ENCODE results near the gene COX7A2L.
"Not testable (repeated sequence)": the region's sequence is repeated elsewhere in the genome, so short reads cannot be mapped to it uniquely, and the experiment has no call there.

COX7A2L gene

GRCh38 chr2:42367835-42368234 is 6.8 kb upstream of the COX7A2L start:
- DNase-seq (ENCODE audit: low read depth), result no peak

GRCh38 chr2:42366411-42366810 is 5.4 kb upstream of the COX7A2L start:
- no peak for DNase-seq (ENCODE audit: low read depth)

- DNase-seq (ENCODE audit: low read depth), result no peak
These were observed 3.6 kb upstream of the COX7A2L start for GRCh38 chr2:42364658-42365057.

GRCh38 chr2:42363413-42363812 is 2.4 kb upstream of the COX7A2L start:
- DNase-seq (ENCODE audit: low read depth), result no peak

- no peak for DNase-seq (ENCODE audit: low read depth)
These were observed 789 bp upstream of the COX7A2L start for GRCh38 chr2:42361728-42362283.

GRCh38 chr2:42360493-42360889 is 526 bp downstream of the COX7A2L start:
- no peak for DNase-seq (ENCODE audit: low read depth)

- DNase-seq (ENCODE audit: low read depth), result no peak
These were observed 993 bp downstream of the COX7A2L start for GRCh38 chr2:42359965-42360483.

GRCh38 chr2:42359304-42359964 is 1.6 kb downstream of the COX7A2L start:
- no peak for DNase-seq (ENCODE audit: low read depth)

- DNase-seq (ENCODE audit: low read depth), result no peak
These were observed 7.1 kb downstream of the COX7A2L start for GRCh38 chr2:42353792-42354429.

GRCh38 chr2:42351864-42352263 is 9.2 kb downstream of the COX7A2L start:
- DNase-seq (ENCODE audit: low read depth), result no peak

GRCh38 chr2:42350434-42351063 is 10.5 kb downstream of the COX7A2L start:
- DNase-seq (ENCODE audit: low read depth), result no peak

GRCh38 chr2:42348113-42348805 is 12.8 kb downstream of the COX7A2L start:
- no peak for DNase-seq (ENCODE audit: low read depth)

- not testable (repeated sequence) for DNase-seq (ENCODE audit: low read depth)
These were observed 13.5 kb downstream of the COX7A2L start for GRCh38 chr2:42347518-42347917.

GRCh38 chr2:42346856-42347255 is 14.2 kb downstream of the COX7A2L start:
- not testable (repeated sequence) for DNase-seq (ENCODE audit: low read depth)

- no peak for DNase-seq (ENCODE audit: low read depth)
These were observed 15.0 kb downstream of the COX7A2L start for GRCh38 chr2:42345986-42346385.

- no peak for DNase-seq (ENCODE audit: low read depth)
These were observed 18.2 kb downstream of the COX7A2L start for GRCh38 chr2:42342795-42343241.

- DNase-seq (ENCODE audit: low read depth), result peak; percentile 86
These were observed 18.8 kb downstream of the COX7A2L start for GRCh38 chr2:42342061-42342794.

GRCh38 chr2:42340938-42341636 is 19.9 kb downstream of the COX7A2L start:
- DNase-seq (ENCODE audit: low read depth), result no peak

GRCh38 chr2:42340045-42340937 is 20.7 kb downstream of the COX7A2L start:
- no peak for DNase-seq (ENCODE audit: low read depth)
